CD14-positive monocyte (primary cell): Measurements from ENCODE around the gene TOM1L2. TPM values are rescaled to one million over a fixed set of nuclear protein-coding genes. Genes with fewer than 3 reads are reported as not detected.

ENCODE experiments used
- DNase-seq, 3 donors: peaks; one replicate each; pipeline ENCODE4 v3.0.0-alpha.2; 2011 to 2022
- H2AFZ ChIP-seq: 2 replicates; pipeline ENCODE4 v1.6.0; 2012; ENCODE audit warnings: mild to moderate bottlenecking, low read depth, low read length, inconsistent platforms; ENCODE audit not compliant: insufficient read depth, poor library complexity, severe bottlenecking
- H3K27ac ChIP-seq, 2 donors: 1 replicate in 1 of 2; 2 replicates in 1 of 2; pipeline ENCODE4 v1.5.1; 2012 to 2013; ENCODE audit warnings: low read length in 2 of 2, control low read depth in 1 of 2, inconsistent platforms in 1 of 2, low read depth in 1 of 2, mild to moderate bottlenecking in 1 of 2
- H3K27me3 ChIP-seq, 2 donors: one replicate each; pipeline versions ENCODE4 v1.6.0 to v1.6.1; 2011 to 2013; ENCODE audit warnings: low read length in 2 of 2; ENCODE audit not compliant: control insufficient read depth in 2 of 2, insufficient read depth in 2 of 2
- H3K36me3 ChIP-seq, 2 donors: replicated peaks in 1 of 2; 1 replicate in 1 of 2; 2 replicates in 1 of 2; pipeline versions ENCODE4 v1.5.1 to v1.6.1; 2012 to 2013; ENCODE audit warnings: low read length in 2 of 2, control low read depth in 1 of 2, inconsistent platforms in 1 of 2, mild to moderate bottlenecking in 1 of 2; ENCODE audit not compliant: insufficient read depth in 2 of 2, control insufficient read depth in 1 of 2
- H3K4me1 ChIP-seq, 2 donors: 1 replicate in 1 of 2; 2 replicates in 1 of 2; pipeline versions ENCODE4 v1.5.1 to v1.6.1; 2012 to 2013; ENCODE audit warnings: low read length in 2 of 2, control low read depth in 1 of 2, inconsistent platforms in 1 of 2, mild to moderate bottlenecking in 1 of 2, moderate library complexity in 1 of 2; ENCODE audit not compliant: insufficient read depth in 2 of 2, control insufficient read depth in 1 of 2
- H3K4me2 ChIP-seq: replicated peaks from 2 replicates; pipeline ENCODE3; 2012; ENCODE audit warnings: low read length, moderate library complexity, mild to moderate bottlenecking; ENCODE audit not compliant: poor library complexity, severe bottlenecking; ENCODE audit errors: extremely low read depth
- H3K4me3 ChIP-seq, 3 experiments: fragments of 200-600 bp in 1 of 3; sonication (generic) in 1 of 3; replicated peaks in 1 of 3; 1 replicate in 2 of 3; 2 replicates in 1 of 3; pipeline ENCODE4 v1.5.1; 2011 to 2013; ENCODE audit warnings: low read length in 3 of 3, mild to moderate bottlenecking in 3 of 3, control low read depth in 2 of 3, low read depth in 2 of 3, inconsistent platforms in 1 of 3, moderate library complexity in 1 of 3
- H3K79me2 ChIP-seq: 2 replicates; pipeline ENCODE4 v1.6.0; 2012; ENCODE audit warnings: mild to moderate bottlenecking, control low read depth, inconsistent platforms, low read length, moderate library complexity; ENCODE audit not compliant: insufficient read depth
- H3K9ac ChIP-seq: 2 replicates; pipeline ENCODE4 v1.6.0; 2017; ENCODE audit warnings: low read length, mild to moderate bottlenecking; ENCODE audit not compliant: insufficient read depth, poor library complexity, severe bottlenecking
- H3K9me3 ChIP-seq, 2 donors: replicated peaks in 1 of 2; 1 replicate in 1 of 2; 2 replicates in 1 of 2; pipeline versions ENCODE4 v1.5.1 to v1.6.1; 2012 to 2013; ENCODE audit warnings: low read length in 2 of 2, control low read depth in 1 of 2; ENCODE audit not compliant: control insufficient read depth in 1 of 2, insufficient read depth in 1 of 2
- H4K20me1 ChIP-seq: 2 replicates; pipeline ENCODE4 v1.6.0; 2012; ENCODE audit warnings: mild to moderate bottlenecking, low read length, control low read depth, moderate library complexity; ENCODE audit not compliant: insufficient read depth
- H3K27ac Mint-ChIP-seq, 7 donors: one replicate each; pipeline ENCODE4 v1.8.0; 2020; ENCODE audit warnings: mild to moderate bottlenecking in 7 of 7, mixed read lengths in 7 of 7, moderate library complexity in 6 of 7, inconsistent platforms in 2 of 7
- H3K27me3 Mint-ChIP-seq, 3 donors: one replicate each; pipeline ENCODE4 v1.8.0; 2021 to 2022; ENCODE audit warnings: low read depth in 3 of 3, mild to moderate bottlenecking in 3 of 3, mixed read lengths in 3 of 3, moderate library complexity in 3 of 3, inconsistent platforms in 1 of 3
- H3K36me3 Mint-ChIP-seq, 2 donors: one replicate each; pipeline ENCODE4 v1.8.0; 2020; ENCODE audit warnings: mixed read lengths in 2 of 2, inconsistent platforms in 1 of 2, mild to moderate bottlenecking in 1 of 2
- H3K4me1 Mint-ChIP-seq: one replicate; pipeline ENCODE4 v1.8.0; 2020; ENCODE audit warnings: mild to moderate bottlenecking, mixed read lengths
- H3K4me3 Mint-ChIP-seq, 2 donors: one replicate each; pipeline ENCODE4 v1.8.0; 2020; ENCODE audit warnings: mild to moderate bottlenecking in 2 of 2, mixed read lengths in 2 of 2, moderate library complexity in 1 of 2
- H3K9me3 Mint-ChIP-seq, 7 donors: one replicate each; pipeline ENCODE4 v1.8.0; 2020 to 2022; ENCODE audit warnings: mixed read lengths in 7 of 7, mild to moderate bottlenecking in 6 of 7, moderate library complexity in 6 of 7, inconsistent platforms in 2 of 7
- WGBS: methylation state at CpG from one replicate; pipeline ENCODE4 v1.1.5; 2013; ENCODE audit warnings: missing lambda C conversion rate; ENCODE audit not compliant: insufficient coverage; 5-methylcytosine and 5-hydroxymethylcytosine counted together
- intact Hi-C, 2 donors: fragments of 100-400 bp; cut with micrococcal nuclease; formaldehyde crosslinking; loops; one replicate each; pipeline versions ENCODE4 v1.15.0 to v1.15.1; 2023
- polyA plus RNA-seq, 3 donors: library from polyadenylated mRNA; depleted of rRNA in 1 of 3; unstranded in 2 of 3; stranded (reverse) in 1 of 3; fragments of 300-500 nt in 2 of 3; fragments of >200 nt in 1 of 3; fragmentation: Illumina TruSeq in 2 of 3; gene quantifications; 1 replicate in 2 of 3; 2 replicates in 1 of 3; pipeline ENCODE4 v1.2.3, GENCODE V29; 2012 to 2021
- TF ChIP-seq, protein P1 (sequence below): fragments of 200-600 bp; IDR thresholded peaks from one replicate; pipeline ENCODE4 v1.8.0; 2022; ENCODE audit warnings: antibody characterized with exemption, mild to moderate bottlenecking

TOM1L2 gene
- polyA plus RNA-seq, 3 donors, result 1.7 to 28.2 (median 2.8) TPM

DNA sequence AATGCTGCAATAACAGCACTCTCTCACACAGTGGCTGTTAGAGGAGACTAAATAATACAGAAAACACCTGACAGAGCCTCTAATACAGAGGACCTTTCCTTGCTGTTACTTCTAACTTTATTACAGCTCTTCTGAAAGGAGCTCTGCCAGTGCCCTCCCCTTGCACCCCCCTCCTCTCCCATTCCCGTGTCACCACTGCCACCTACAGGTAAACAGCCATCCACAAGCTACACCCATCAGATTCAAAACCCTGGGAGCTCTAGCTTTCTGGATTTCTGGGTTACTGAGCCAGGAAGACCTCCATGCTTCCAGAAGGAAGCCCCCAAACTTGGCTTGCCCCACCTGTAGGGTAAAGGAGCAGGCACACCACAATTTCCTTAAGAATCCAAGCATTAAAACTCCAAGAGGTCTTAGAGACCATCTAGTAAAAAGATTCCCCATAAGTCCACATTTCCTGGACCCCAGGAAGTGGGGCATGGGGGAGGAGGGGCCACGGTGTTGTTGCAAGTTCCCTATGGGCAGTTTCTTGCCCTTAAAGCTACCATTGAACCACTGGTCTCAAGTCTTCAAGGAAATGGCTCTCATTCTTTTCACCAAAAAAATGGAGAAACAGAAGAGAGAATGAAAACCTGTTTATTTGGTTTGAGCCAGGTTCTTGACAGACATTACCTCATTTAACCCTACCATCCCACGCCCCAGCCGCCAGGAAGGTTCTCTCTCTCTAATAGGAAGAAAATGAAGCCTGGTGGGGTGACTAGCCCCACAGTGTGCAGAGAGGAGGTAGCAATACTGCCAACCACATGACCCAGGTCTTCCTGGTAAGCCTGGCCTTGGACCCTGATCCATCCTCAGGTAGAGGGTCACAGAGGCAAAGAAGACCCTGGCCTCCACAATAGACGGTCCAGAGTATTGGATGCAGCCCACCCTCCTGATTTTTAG, 52.8 kb downstream of the TOM1L2 start:
- Mint-ChIP-seq H3K9me3 (peaks cover 0 to 1% (median 0%) of the 10 kb centered on the region in 7 donors), H3K27me3 (peaks cover 0 to 3% (median 2%) of the 10 kb centered on the region in 3 donors), H3K27ac (peak overlapping the region in 1 of 7 donors; percentile 19), H3K4me3 (no peak overlapping the region), H3K36me3 (peaks cover 5 to 12% of the 10 kb centered on the region in 2 donors), H3K4me1 (peaks cover 24% of the 10 kb centered on the region)
- DNase-seq, result peak; percentile 31 to 58 (median 38)
- H3K27ac ChIP-seq, result peak overlapping the region in 1 of 2 donors; percentile 3
- no peak overlapping the region for H3K4me2 ChIP-seq
- intact Hi-C loops, result no loop called here
- peaks cover 18% of the 10 kb centered on the region for H4K20me1 ChIP-seq
- no peaks in the 10 kb centered on the region for H3K36me3 ChIP-seq
- WGBS, result 0% methylated on average over 1 of the region's 5 CpGs
- H3K9ac ChIP-seq, result no peak overlapping the region
- TF ChIP-seq, protein P1, sequence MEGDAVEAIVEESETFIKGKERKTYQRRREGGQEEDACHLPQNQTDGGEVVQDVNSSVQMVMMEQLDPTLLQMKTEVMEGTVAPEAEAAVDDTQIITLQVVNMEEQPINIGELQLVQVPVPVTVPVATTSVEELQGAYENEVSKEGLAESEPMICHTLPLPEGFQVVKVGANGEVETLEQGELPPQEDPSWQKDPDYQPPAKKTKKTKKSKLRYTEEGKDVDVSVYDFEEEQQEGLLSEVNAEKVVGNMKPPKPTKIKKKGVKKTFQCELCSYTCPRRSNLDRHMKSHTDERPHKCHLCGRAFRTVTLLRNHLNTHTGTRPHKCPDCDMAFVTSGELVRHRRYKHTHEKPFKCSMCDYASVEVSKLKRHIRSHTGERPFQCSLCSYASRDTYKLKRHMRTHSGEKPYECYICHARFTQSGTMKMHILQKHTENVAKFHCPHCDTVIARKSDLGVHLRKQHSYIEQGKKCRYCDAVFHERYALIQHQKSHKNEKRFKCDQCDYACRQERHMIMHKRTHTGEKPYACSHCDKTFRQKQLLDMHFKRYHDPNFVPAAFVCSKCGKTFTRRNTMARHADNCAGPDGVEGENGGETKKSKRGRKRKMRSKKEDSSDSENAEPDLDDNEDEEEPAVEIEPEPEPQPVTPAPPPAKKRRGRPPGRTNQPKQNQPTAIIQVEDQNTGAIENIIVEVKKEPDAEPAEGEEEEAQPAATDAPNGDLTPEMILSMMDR, result peak; percentile 65
- H2AFZ ChIP-seq, result no peak overlapping the region
- H3K27me3 ChIP-seq, result no peaks in the 10 kb centered on the region
- peaks cover 8 to 23% of the 10 kb centered on the region in 2 donors for H3K4me1 ChIP-seq
- peaks cover 9% of the 10 kb centered on the region for H3K79me2 ChIP-seq
- H3K9me3 ChIP-seq, result no peaks in the 10 kb centered on the region
- no peak overlapping the region for H3K4me3 ChIP-seq

DNA sequence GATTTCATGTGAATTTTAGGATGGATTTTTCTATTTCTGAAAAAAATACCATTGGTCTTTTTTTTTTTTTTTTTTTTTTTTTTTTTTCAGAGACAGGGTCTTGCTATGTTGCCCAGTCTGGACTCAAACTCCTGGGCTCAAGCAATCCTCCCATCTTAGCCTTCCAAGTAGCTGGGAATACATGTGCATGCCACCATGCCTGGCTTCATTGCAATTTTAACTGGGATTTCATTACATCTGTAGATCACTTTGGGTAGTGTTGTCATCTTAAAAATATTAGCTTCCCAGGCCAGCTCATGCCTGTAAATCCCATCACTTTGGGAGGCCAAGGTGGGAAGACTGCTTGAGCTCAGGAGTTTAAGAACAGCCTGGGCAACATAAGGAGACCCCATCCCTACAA, 54.8 kb downstream of the TOM1L2 start:
- no peaks in the 10 kb centered on the region for H3K36me3 ChIP-seq
- H2AFZ ChIP-seq, result no peak overlapping the region
- DNase-seq, result no peak
- H3K4me3 ChIP-seq, result no peak overlapping the region
- no peak overlapping the region for H3K4me2 ChIP-seq
- Mint-ChIP-seq H3K4me1 (peaks cover 26% of the 10 kb centered on the region), H3K9me3 (no peaks in the 10 kb centered on the region), H3K36me3 (peaks cover 8 to 11% of the 10 kb centered on the region in 2 donors), H3K4me3 (no peak overlapping the region), H3K27me3 (peaks cover 0 to 3% (median 2%) of the 10 kb centered on the region in 3 donors), H3K27ac (no peak overlapping the region)
- peaks cover 16 to 24% of the 10 kb centered on the region in 2 donors for H3K4me1 ChIP-seq
- TF ChIP-seq, protein P1, result no peak
- H3K9me3 ChIP-seq, result no peaks in the 10 kb centered on the region
- H3K27ac ChIP-seq, result no peak overlapping the region
- H4K20me1 ChIP-seq, result peaks cover 19% of the 10 kb centered on the region
- no peaks in the 10 kb centered on the region for H3K27me3 ChIP-seq
- intact Hi-C loops, result no loop called here
- H3K79me2 ChIP-seq, result no peaks in the 10 kb centered on the region
- H3K9ac ChIP-seq, result no peak overlapping the region
